Retinal pigment epithelial cell (primary cell): ENCODE results near the gene IL15RA.

Experiments used
- DNase-seq: peaks from one replicate; pipeline ENCODE4 v3.0.0-alpha.2; 2010; ENCODE audit warnings: low read depth
- H3K4me3 ChIP-seq: 2 replicates; pipeline ENCODE4 v1.5.1; 2011; ENCODE audit warnings: mild to moderate bottlenecking, low read length, control low read depth, moderate library complexity
- TF ChIP-seq, protein P1 (sequence below): conservative IDR thresholded peaks from 2 replicates; pipeline ENCODE4 v1.5.1; 2011; ENCODE audit warnings: low read depth, low read length, control low read depth, inconsistent platforms

The IL15RA gene

DNA sequence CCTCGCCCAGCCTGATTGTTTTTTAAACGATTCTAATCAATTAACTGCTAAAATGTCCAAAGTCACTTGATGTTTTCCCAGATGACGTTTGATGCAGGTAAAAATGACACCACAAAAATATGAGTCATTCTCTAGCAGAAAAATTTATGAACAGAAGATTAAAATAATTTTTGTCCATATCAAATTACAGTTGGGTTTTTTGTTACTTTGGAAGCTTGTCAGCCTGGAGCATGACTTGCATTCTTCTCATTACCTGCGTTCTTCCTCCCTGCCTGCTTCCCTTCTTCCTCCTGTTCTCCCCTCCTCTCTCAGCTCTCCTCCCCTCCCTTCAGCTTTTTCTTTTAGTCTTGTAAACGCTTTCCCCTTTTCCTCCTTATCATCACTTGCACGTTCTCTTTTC is 18.7 kb downstream of the IL15RA start:
- H3K4me3 ChIP-seq, result no peak overlapping the region
- DNase-seq, result no peak
- TF ChIP-seq, protein P1, sequence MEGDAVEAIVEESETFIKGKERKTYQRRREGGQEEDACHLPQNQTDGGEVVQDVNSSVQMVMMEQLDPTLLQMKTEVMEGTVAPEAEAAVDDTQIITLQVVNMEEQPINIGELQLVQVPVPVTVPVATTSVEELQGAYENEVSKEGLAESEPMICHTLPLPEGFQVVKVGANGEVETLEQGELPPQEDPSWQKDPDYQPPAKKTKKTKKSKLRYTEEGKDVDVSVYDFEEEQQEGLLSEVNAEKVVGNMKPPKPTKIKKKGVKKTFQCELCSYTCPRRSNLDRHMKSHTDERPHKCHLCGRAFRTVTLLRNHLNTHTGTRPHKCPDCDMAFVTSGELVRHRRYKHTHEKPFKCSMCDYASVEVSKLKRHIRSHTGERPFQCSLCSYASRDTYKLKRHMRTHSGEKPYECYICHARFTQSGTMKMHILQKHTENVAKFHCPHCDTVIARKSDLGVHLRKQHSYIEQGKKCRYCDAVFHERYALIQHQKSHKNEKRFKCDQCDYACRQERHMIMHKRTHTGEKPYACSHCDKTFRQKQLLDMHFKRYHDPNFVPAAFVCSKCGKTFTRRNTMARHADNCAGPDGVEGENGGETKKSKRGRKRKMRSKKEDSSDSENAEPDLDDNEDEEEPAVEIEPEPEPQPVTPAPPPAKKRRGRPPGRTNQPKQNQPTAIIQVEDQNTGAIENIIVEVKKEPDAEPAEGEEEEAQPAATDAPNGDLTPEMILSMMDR, result no peak

DNA sequence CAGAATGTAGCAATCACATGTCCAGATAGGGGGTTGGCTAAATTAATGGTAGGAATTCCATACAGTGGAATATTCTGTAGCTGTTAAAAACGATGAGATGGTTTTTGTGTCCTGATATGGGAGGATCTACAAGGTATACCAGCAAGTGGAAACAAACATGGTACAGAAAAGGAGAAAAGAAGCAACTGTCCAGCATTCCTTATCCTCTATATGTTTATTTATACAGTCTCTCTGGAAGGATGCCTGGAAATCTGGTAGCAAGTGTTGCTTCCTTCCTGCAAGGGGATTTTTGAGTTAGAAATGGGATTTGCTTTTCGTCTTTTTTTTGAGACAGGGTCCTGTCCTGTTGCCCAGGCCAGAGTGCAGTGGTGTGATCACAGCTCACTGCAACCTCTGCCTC is 19.3 kb downstream of the IL15RA start:
- TF ChIP-seq, protein P1, result no peak
- no peak for DNase-seq
- no peak overlapping the region for H3K4me3 ChIP-seq

DNA sequence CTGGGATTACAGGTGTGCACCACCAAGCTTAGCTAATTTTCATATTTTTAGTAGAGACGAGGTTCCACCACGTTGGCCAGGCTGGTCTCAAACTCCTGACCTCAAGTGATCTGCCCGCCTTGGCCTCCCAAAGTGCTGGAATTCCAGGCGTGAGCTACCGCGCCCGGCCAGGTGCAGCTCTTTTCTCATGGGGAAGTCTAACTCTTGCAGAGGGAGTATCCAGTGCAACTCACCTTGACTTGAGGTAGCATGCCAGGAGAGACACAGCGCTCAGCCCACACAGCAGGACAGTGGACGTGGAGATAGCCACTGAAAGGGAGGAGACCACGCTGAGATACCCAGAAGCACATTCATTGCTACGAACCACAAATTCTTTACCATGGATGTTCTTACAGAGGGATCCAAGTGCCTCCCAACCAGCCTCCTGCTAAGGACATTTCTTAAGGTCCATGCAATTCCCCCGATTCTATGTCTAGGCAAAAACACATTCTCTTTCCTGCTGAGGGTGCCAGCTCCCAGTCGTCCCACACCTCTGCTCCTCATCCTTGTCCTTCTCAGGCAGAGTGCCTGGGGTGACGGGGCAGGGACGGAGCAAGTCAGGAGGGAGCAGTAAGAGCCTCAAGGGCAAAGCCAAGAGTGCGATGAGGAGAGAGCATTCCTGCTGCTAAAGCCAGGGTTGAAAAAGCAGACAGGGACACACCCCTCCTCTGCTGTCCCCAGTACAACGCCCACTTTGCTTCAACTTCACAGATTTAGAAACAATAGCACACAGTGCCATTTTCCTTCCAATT is 21.0 kb downstream of the IL15RA start:
- TF ChIP-seq, protein P1, result no peak
- H3K4me3 ChIP-seq, result no peak overlapping the region
- DNase-seq, result no peak

- DNase-seq, result no peak
- TF ChIP-seq, protein P1, result no peak
- no peak overlapping the region for H3K4me3 ChIP-seq
Measured at GRCh38 chr10:5953676-5954075, 23.7 kb downstream of the IL15RA start.

GRCh38 chr10:5952731-5953385 is 24.5 kb downstream of the IL15RA start:
- TF ChIP-seq, protein P1, result no peak
- no peak for DNase-seq
- H3K4me3 ChIP-seq, result no peak overlapping the region

GRCh38 chr10:5951721-5952407 is 25.5 kb downstream of the IL15RA start:
- DNase-seq, result no peak
- TF ChIP-seq, protein P1, result no peak

More at GRCh38 chr10:5951721-5952407, 25.5 kb downstream of the IL15RA start:
- no peak overlapping the region for H3K4me3 ChIP-seq
